Coronary artery (tissue), 2 donors: ENCODE results near the gene RERE.

Source experiments
- DNase-seq: peaks from one replicate; pipeline ENCODE4 v3.0.0-alpha.2; 2017; ENCODE audit warnings: low spot score
- H3K27ac ChIP-seq, 2 donors: fragments of 200-600 bp; sonication (generic); one replicate each; pipeline ENCODE4 v1.5.1; 2016 to 2019
- H3K4me3 ChIP-seq: fragments of 200-600 bp; sonication (generic); 2 replicates; pipeline ENCODE4 v1.5.1; 2016; ENCODE audit warnings: mild to moderate bottlenecking, moderate library complexity
- TF ChIP-seq, protein P1 (sequence below): fragments of 200-600 bp; sonication (generic); IDR thresholded peaks from one replicate; pipeline ENCODE4 v1.5.1; 2019; ENCODE audit warnings: antibody characterized with exemption

Gene RERE

GRCh38 chr1:8814865-8815264, 2.6 kb downstream of the RERE start:
- H3K27ac ChIP-seq, result no peak overlapping the region
- TF ChIP-seq, protein P1, sequence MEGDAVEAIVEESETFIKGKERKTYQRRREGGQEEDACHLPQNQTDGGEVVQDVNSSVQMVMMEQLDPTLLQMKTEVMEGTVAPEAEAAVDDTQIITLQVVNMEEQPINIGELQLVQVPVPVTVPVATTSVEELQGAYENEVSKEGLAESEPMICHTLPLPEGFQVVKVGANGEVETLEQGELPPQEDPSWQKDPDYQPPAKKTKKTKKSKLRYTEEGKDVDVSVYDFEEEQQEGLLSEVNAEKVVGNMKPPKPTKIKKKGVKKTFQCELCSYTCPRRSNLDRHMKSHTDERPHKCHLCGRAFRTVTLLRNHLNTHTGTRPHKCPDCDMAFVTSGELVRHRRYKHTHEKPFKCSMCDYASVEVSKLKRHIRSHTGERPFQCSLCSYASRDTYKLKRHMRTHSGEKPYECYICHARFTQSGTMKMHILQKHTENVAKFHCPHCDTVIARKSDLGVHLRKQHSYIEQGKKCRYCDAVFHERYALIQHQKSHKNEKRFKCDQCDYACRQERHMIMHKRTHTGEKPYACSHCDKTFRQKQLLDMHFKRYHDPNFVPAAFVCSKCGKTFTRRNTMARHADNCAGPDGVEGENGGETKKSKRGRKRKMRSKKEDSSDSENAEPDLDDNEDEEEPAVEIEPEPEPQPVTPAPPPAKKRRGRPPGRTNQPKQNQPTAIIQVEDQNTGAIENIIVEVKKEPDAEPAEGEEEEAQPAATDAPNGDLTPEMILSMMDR, result no peak
- no peak overlapping the region for H3K4me3 ChIP-seq
- no peak for DNase-seq

GRCh38 chr1:8813991-8814390, 3.4 kb downstream of the RERE start:
- no peak overlapping the region for H3K4me3 ChIP-seq
- no peak for DNase-seq
- TF ChIP-seq, protein P1, result no peak
- no peak overlapping the region for H3K27ac ChIP-seq

- TF ChIP-seq, protein P1, result no peak
- H3K4me3 ChIP-seq, result no peak overlapping the region
- no peak for DNase-seq
- no peak overlapping the region for H3K27ac ChIP-seq
Observed at GRCh38 chr1:8813016-8813763, 4.2 kb downstream of the RERE start.

GRCh38 chr1:8812081-8812480, 5.4 kb downstream of the RERE start:
- H3K27ac ChIP-seq, result no peak overlapping the region
- H3K4me3 ChIP-seq, result no peak overlapping the region
- TF ChIP-seq, protein P1, result no peak
- DNase-seq, result no peak

- TF ChIP-seq, protein P1, result no peak
- Histone ChIP-seq H3K4me3 (no peak overlapping the region), H3K27ac (no peak overlapping the region)
- no peak for DNase-seq
Observed at GRCh38 chr1:8810987-8811386, 6.5 kb downstream of the RERE start.

GRCh38 chr1:8809342-8809736, 8.1 kb downstream of the RERE start:
- Histone ChIP-seq H3K27ac (no peak overlapping the region), H3K4me3 (no peak overlapping the region)
- no peak for DNase-seq
- TF ChIP-seq, protein P1, result no peak

DNA sequence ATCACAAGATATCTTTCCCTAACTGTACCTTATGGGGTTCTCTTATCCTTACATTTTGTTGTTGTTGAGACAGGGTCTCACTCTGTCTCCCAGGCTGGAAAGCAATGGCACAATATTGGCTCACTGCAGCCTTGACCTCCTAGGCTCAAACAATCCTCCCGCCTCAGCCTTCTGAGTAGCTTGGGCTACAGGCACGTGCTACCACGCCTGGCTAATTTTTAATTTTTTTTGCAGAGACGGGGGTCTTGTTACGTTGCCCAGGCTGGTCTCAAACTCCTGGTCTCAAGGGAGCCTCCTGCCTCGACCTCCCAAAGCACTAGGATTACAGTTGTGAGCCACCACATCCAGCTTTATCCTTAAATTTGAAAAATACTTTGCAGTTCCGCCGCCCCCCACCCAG, 10.4 kb downstream of the RERE start:
- no peak overlapping the region for H3K27ac ChIP-seq
- H3K4me3 ChIP-seq, result no peak overlapping the region
- TF ChIP-seq, protein P1, result no peak
- no peak for DNase-seq
